ENCODE measurements around the gene NAV2.

The NAV2 gene

GRCh38 chr11:20011307-20011951 lies 298.8 kb downstream of the NAV2 start:
- DNase-seq: peak; percentile 51

DNA sequence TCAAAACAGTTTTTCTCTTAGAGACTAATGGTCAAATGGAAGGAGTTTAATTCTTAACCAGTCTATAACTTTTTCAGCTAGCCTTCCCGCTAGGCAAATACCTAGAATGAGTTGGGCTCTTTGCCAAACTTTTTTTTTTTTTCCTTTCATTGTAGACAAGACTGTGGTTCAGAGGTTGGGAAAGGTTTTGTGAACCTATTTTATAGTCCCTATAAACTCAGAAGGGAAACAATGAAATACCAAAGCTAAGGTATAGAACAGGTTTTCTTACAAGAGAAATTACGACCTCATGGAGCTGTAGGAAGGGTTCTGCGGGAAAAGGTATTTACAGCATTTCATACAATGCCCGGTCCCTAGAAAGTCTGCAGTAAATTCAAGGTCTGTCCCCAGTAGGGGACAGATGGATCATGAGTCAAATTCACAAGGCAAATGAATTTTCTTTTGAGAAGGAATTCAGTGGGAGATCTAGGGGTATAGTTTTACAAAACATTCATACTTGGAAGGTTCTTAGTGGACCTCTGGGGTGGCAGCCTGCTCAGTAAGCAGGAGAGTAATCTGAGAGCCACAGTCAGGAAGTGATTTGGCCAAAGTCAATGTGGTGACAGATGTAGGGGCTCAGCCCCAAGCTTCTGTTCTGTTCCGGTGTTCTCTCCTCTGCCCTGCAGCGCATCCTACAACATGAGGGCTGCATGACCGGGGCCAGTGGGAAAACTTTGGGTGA lies 300.9 kb downstream of the NAV2 start:
- DNase-seq: no peak

DNA sequence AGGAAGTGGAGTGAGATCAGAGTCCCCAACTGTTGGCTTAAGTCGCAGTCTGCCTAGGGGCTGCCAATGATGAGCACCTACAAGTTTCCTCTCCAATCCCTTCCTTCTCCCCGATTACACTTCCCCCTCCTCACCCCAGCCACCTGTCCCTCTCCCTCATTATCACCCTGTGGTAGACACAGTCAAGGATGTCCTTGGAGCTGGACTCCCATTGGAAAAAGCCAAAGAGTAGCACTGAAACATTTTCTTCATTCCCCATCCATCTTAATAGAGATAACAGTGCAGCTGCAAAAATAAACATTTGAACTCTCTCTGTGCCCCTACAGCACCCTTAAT lies 301.4 kb downstream of the NAV2 start:
- no peak for DNase-seq

- DNase-seq: no peak
Measured at GRCh38 chr11:20015101-20015500, 302.5 kb downstream of the NAV2 start.

GRCh38 chr11:20015529-20016427 lies 303.1 kb downstream of the NAV2 start:
- no peak for DNase-seq

DNA sequence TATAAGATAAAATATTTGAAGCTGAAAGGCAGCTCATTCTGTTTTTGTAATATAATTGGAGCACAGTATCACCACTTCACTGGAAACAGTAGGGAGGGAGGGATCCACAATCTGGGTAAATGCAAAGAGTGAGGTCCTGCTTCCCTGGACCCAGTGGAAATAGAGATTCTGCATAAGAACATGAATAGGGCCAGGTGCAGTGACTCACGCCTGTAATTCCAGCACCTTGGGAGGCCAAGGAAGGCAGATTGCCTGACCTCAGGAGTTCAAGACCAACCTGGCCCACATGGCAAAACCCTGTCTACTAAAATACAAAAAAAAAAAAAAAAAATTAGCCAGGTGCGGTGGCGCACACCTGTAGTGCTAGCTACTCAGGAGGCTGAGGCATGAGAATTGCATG lies 303.9 kb downstream of the NAV2 start:
- no peak for DNase-seq

GRCh38 chr11:20017320-20017719 lies 304.7 kb downstream of the NAV2 start:
- DNase-seq: no peak

DNA sequence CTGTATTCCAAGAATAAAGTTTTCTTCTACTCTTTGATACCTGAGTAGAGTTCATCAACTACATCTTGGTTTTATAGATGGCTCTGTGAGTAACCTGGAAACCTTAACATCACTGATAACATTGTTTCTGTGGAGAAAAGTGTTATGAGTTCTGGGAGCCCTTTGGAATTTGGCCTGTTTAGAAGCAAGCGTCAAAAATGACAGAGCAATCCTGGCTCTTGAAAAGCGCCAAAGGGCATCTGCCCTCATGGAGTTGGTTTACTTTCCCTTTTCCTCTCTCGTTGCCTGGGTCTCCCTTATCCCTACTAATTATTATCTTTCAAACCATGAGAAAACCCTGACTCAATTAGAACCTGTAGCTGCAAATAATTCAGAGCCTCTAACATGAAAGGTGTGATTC lies 307.6 kb downstream of the NAV2 start:
- DNase-seq: no peak

DNA sequence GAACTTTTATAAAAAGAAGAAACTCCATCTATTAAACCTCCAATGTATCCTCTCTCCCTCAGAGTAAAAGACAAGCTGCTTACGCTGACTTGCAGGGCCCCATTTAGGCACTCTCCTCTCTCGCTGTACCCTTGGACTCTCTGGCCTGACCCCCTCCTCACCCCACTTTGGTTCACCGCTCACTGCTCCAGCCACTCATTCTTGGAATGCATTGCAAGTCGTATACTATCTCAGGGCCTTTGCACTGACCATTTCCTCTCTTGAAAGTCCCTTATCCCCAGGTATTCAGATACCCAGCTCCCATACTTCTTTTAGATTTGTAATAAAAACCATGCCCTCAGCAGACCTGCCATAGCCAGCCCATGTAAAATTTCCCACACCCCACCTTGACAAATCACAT lies 308.1 kb downstream of the NAV2 start:
- DNase-seq: no peak

- DNase-seq: no peak
Measured at GRCh38 chr11:20021212-20021611, 308.6 kb downstream of the NAV2 start.

GRCh38 chr11:20021771-20022362 lies 309.2 kb downstream of the NAV2 start:
- no peak for DNase-seq

GRCh38 chr11:20022363-20023081 lies 309.9 kb downstream of the NAV2 start:
- DNase-seq: peak; percentile 71

- no peak for DNase-seq
Measured at GRCh38 chr11:20023082-20023426, 310.4 kb downstream of the NAV2 start.

GRCh38 chr11:20024172-20024935 lies 311.7 kb downstream of the NAV2 start:
- DNase-seq: no peak

DNA sequence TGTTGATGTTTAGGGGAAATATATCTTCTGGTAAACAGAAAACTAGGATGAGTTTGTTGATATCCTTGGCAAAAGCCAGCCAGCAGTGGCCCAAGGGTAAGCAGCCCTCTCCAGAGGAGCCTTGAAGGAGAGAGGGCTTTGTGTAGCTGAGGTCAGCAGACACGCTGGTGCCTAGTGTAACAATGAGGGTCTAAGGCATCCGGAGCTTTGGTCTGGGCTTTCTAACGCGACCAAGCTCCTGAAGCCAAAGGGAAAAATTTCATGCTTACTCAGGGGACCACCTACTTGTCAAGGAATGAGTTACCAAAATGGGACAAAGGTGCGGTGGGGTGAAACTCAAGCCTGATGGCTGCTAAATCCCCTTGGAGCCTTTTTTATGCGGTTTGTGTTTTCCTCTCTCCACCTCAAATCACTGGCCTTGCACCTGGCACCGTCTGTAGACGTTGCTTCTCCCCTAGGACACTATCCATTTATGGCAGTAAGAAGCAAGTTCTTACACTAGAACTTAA lies 312.7 kb downstream of the NAV2 start:
- DNase-seq: no peak

DNA sequence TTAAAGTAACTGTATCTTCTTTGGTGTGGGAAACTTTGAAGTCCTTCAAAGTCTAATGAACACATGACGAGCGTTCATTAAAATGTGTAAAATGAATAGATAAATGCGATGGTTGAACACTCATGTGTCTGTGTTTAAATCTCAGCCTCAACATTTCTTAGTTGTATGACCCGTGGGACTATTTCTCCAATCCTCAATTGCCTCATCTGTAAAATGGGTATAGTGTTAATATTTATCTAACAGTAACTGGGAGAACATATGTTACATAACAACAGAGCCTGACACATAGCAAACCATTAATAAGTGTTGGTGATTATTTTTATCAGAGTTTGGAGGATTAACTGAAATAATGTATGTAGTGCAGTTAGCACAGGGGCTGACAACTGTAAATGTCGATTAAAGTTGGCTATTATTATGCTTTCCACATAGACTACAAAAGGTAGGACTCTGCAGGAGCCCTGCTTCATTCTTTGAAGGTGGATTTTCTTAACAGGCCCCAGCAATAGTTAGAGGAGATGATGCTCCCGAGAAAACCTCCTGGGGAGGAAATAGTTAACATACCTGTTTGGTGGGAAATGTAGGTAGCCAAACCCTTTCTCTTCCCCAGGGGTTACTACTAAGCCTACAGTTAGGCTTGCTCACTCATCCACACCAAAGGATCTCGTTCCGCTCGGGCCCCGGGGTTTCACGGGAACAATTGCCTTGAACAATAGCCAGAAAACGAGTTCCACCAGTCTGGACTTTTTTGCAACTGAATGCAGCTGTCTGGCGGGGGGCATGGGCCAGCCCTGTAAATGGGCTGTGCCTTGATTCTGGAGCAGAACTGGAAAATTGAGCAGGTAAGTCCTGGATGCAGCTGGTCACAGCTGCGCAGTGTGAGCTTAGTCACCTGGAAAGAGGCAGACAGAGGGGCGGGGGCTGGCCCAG lies 314.3 kb downstream of the NAV2 start:
- DNase-seq: peak; percentile 48

DNA sequence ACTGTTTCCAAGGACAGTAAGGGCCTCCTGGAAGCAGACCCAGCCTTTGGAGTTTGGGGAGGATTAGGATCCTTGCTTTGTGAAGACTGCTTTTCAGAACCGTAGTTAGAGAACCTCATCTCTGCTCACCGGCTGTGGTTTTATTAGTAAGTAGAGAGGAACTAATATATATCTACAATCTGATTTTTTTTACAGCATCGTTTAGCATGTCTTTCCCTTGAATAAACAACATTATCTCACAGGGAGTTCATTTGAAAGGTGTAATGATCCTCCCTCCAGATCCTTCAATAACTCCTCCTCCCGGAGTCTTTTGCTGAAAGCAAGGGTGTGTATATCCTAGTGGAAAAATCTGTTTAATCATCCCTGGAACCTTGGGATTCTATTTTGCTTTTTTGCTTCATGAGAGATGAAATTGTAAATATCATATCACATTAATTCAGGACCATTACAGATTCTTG lies 314.9 kb downstream of the NAV2 start:
- no peak for DNase-seq

- DNase-seq: no peak
Measured at GRCh38 chr11:20029193-20029592, 316.6 kb downstream of the NAV2 start.

- no peak for DNase-seq
Measured at GRCh38 chr11:20030472-20030871, 317.8 kb downstream of the NAV2 start.

DNA sequence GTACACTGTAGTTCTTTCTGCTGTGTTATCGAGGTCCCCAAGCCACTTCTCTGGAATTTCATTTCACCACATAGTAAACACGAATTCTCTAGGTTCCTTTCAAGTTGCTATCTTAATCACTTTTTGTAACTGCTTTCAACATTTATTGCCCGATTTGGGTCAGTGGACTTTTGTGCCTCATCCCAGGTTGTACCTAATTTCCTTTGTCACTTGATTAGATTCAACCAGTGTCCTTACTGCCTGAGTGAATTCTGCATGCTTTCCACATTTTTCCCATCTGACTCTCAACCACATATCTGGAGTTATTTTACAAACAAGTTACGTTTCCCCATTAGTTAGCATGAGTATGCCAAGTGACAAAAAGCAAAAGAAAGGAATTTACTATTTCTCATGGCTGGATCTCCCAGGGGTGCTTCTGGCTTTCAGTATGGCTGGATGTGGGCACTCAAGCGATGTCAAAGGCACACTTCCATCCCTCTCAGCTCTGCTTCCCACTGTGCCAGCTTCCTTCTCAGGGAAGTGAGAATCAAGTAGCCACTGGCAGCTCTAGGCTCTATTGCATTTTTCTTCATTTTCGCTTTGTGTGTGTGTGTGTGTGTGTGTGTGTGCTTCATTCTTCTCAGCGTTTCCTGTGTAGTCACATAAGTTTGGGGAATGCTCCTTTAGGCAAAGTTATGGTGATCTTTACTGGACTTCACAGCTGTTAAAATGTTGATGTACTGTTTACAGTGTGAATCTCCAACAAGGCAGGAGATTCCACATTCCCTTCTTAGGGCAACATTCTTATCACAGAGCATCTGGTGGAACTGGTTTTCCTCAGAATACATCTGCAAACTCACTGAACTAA lies 318.7 kb downstream of the NAV2 start:
- peak; percentile 87 for DNase-seq

All from fibroblast of upper back skin (primary cell).